Smooth muscle cell (in vitro differentiated cells): ENCODE data around the gene SBSN. TPM values are rescaled to one million over a fixed set of nuclear protein-coding genes. Genes with fewer than 3 reads are reported as not detected.

Experiments used
- DNase-seq: peaks from one replicate; lab custom pipeline; 2025; ENCODE audit not compliant: unreplicated experiment; lab: John Stamatoyannopoulos, UW
- H2AFZ ChIP-seq: fragments of 200-600 bp; sonication (generic); 2 replicates; pipeline ENCODE4 v1.6.0; 2016; ENCODE audit warnings: antibody characterized with exemption, low read depth, mild to moderate bottlenecking
- H3F3A ChIP-seq: fragments of 200-600 bp; sonication (generic); 2 replicates; pipeline ENCODE4 v1.6.0; 2017; ENCODE audit warnings: antibody characterized with exemption, low read depth
- H3K27ac ChIP-seq: fragments of 200-600 bp; sonication (generic); 2 replicates; pipeline ENCODE4 v1.5.1; 2016; ENCODE audit warnings: low read depth, mild to moderate bottlenecking
- H3K27me3 ChIP-seq: fragments of 200-600 bp; sonication (generic); 2 replicates; pipeline ENCODE4 v1.6.1; 2016; ENCODE audit warnings: low read depth, mild to moderate bottlenecking
- H3K36me3 ChIP-seq: fragments of 200-600 bp; sonication (generic); 2 replicates; pipeline ENCODE4 v1.5.1; 2016; ENCODE audit warnings: low read depth
- H3K4me1 ChIP-seq: fragments of 200-600 bp; sonication (generic); 2 replicates; pipeline ENCODE4 v1.5.1; 2016; ENCODE audit warnings: low read depth
- H3K4me2 ChIP-seq: fragments of 200-600 bp; sonication (generic); 2 replicates; pipeline ENCODE4 v1.6.0; 2016; ENCODE audit warnings: mild to moderate bottlenecking
- H3K4me3 ChIP-seq: fragments of 200-600 bp; sonication (generic); 2 replicates; pipeline ENCODE4 v1.5.1; 2016; ENCODE audit warnings: mild to moderate bottlenecking
- H3K79me2 ChIP-seq: fragments of 200-600 bp; sonication (generic); 2 replicates; pipeline ENCODE4 v1.6.0; 2016; ENCODE audit warnings: low read depth, mild to moderate bottlenecking
- H3K9ac ChIP-seq: fragments of 200-600 bp; sonication (generic); 2 replicates; pipeline ENCODE4 v1.6.0; 2016; ENCODE audit warnings: low read depth
- H3K9me3 ChIP-seq: fragments of 200-600 bp; sonication (generic); replicated peaks from 2 replicates; pipeline ENCODE4 v1.5.1; 2016; ENCODE audit warnings: low read depth
- H4K20me1 ChIP-seq: fragments of 200-600 bp; sonication (generic); 2 replicates; pipeline ENCODE4 v1.6.0; 2016; ENCODE audit warnings: low read depth
- WGBS: methylation state at CpG from one replicate; pipeline ENCODE4 v1.1.7; 2016; ENCODE audit warnings: low lambda C conversion rate; 5-methylcytosine and 5-hydroxymethylcytosine counted together
- polyA plus RNA-seq: library from polyadenylated mRNA; unstranded; fragments of >200 nt; fragmentation: Nextera tagmentation; extraction: Ambion mirVana; gene quantifications from 2 replicates; pipeline ENCODE4 v1.2.1, GENCODE V29; 2016
- total RNA-seq: library from RNA; depleted of rRNA; stranded (reverse); fragments of >200 nt; gene quantifications from 2 replicates; pipeline ENCODE4 v1.2.3, GENCODE V29; 2014
- TF ChIP-seq, protein P1 (sequence below): fragments of 200-600 bp; sonication (generic); IDR thresholded peaks from 2 replicates; pipeline ENCODE4 v1.5.1; 2017; ENCODE audit warnings: borderline replicate concordance, mild to moderate bottlenecking, antibody characterized with exemption; ENCODE audit not compliant: insufficient read depth, poor library complexity, severe bottlenecking

SBSN gene
- total and polyA plus RNA-seq, 2 experiments from 2014 or later: 11.7 to 19.8 TPM

DNA sequence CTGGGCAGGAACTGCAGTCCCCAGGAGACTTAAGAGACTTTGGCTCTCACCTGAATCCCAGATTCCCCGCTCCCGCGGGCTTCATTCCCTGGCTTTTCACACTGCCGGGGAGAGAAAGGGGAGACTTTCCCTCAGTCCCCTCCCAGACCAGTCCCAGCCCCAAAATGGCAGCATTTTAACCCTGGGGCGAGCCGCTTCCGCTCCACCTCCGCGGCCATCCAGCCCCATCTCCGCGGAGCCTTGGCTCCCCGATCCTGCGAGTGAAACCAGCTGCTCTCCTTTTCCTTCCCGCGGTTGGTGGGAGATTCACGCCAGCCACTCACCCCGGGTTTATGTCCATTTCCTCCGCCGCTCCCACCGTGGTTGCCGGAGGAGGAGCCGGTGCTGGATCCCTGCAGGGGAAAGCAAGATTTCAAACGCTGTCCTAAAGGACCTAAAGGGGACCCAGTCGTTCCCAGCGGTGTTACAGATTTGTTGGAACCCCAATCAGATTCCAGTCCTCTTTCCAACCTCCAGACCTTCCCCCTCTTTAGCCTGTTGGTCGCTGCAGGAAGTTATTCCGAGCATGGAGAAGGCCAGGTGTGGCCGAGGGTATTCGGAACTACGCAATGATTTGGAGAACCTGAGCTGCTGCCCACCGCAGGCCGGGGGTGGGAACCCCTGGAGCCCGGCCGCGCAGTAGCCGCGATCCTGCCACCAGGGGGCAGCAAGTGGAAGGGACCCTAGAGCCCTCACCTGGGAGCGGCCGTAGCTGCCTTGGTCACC is 18.1 kb downstream of the SBSN start:
- Histone ChIP-seq H3K9me3 (no peaks in the 10 kb centered on the region), H3K4me1 (peaks cover 7% of the 10 kb centered on the region), H3K36me3 (no peaks in the 10 kb centered on the region), H3F3A (no peaks in the 10 kb centered on the region), H3K4me3 (peak overlapping the region; percentile 60), H3K79me2 (no peaks in the 10 kb centered on the region), H2AFZ (peak overlapping the region; percentile 94), H3K27me3 (peaks cover 8% of the 10 kb centered on the region), H3K4me2 (peak overlapping the region; percentile 85), H3K27ac (no peak overlapping the region), H3K9ac (no peak overlapping the region), H4K20me1 (no peaks in the 10 kb centered on the region)
- TF ChIP-seq, protein P1, sequence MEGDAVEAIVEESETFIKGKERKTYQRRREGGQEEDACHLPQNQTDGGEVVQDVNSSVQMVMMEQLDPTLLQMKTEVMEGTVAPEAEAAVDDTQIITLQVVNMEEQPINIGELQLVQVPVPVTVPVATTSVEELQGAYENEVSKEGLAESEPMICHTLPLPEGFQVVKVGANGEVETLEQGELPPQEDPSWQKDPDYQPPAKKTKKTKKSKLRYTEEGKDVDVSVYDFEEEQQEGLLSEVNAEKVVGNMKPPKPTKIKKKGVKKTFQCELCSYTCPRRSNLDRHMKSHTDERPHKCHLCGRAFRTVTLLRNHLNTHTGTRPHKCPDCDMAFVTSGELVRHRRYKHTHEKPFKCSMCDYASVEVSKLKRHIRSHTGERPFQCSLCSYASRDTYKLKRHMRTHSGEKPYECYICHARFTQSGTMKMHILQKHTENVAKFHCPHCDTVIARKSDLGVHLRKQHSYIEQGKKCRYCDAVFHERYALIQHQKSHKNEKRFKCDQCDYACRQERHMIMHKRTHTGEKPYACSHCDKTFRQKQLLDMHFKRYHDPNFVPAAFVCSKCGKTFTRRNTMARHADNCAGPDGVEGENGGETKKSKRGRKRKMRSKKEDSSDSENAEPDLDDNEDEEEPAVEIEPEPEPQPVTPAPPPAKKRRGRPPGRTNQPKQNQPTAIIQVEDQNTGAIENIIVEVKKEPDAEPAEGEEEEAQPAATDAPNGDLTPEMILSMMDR: peak; percentile 97
- peak; percentile 17 for DNase-seq
- WGBS: 2% methylated on average over 38 of the region's 39 CpGs

DNA sequence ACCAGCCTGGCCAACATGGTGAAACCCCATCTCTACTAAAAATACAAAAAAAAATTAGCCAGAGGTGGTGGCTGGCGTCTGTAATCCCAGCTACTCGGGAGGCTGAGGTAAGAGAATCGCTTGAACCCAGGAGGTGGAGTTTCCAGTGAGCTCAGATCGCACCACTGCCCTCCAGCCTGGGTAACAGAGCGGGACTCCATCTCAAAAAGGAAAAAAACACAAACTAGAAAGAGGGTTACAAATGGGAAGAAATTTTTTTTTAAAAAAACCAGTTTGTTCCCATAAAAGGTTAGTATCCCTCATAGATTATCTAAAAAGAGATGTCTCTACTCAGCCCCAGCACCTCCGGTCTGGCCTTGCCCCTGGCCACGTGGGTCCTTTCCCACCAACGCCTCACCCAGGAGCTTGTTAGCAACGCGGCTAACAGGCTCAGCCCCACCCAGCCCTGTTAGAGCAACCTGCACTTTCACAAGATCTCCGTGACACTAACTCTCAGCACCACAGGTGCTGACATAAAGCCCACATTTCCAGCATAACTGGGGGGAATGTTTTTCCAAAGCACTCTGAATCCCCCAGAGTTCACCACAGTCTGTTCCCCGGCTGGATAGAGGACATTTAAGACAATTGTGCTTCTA is 19.0 kb downstream of the SBSN start:
- TF ChIP-seq, protein P1: no peak
- Histone ChIP-seq H4K20me1 (no peaks in the 10 kb centered on the region), H3K9ac (no peak overlapping the region), H3K79me2 (no peaks in the 10 kb centered on the region), H3K4me3 (peak overlapping the region; percentile 60), H3K4me2 (peak overlapping the region; percentile 85), H3K27ac (no peak overlapping the region), H3F3A (no peaks in the 10 kb centered on the region), H2AFZ (peak overlapping the region; percentile 94), H3K27me3 (peaks cover 8% of the 10 kb centered on the region), H3K9me3 (no peaks in the 10 kb centered on the region), H3K4me1 (peaks cover 7% of the 10 kb centered on the region), H3K36me3 (no peaks in the 10 kb centered on the region)
- DNase-seq: no peak
- WGBS: 15% methylated on average over 12 of the region's 12 CpGs

DNA sequence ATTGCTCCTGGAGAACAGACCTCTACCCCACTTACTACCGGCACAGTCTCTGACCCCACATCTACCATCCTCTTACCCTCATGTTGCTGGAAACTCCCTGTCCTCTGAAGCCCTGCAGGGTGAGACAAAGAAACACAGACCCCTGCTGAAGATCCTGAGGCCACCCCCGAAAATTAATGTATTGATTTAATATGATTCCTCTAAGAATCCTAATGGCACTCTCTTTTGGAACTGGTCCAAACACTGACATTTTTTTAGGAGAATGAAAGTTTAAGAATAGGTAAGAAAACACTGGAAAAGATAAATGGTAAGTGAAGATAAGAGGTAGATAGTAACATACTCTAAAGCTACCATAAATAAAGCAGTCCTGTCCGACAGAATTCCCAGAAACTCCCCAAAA is 20.0 kb downstream of the SBSN start:
- Histone ChIP-seq H3K9me3 (no peaks in the 10 kb centered on the region), H3K9ac (no peak overlapping the region), H3F3A (no peaks in the 10 kb centered on the region), H3K79me2 (no peaks in the 10 kb centered on the region), H2AFZ (no peak overlapping the region), H4K20me1 (no peaks in the 10 kb centered on the region), H3K27me3 (peaks cover 8% of the 10 kb centered on the region), H3K36me3 (no peaks in the 10 kb centered on the region), H3K4me1 (peaks cover 7% of the 10 kb centered on the region), H3K27ac (no peak overlapping the region), H3K4me3 (no peak overlapping the region), H3K4me2 (no peak overlapping the region)
- 98% methylated on average over 3 of the region's 3 CpGs for WGBS
- no peak for DNase-seq
- TF ChIP-seq, protein P1: no peak
